Urinary bladder (tissue), 4 donors: ENCODE data around the gene GDF15. TPM values are rescaled to one million over a fixed set of nuclear protein-coding genes. Genes with fewer than 3 reads are reported as not detected.
"Not testable (repeated sequence)": the region's sequence is repeated elsewhere in the genome, so short reads cannot be mapped to it uniquely, and the experiment has no call there.

Experiments used
- DNase-seq: peaks from one replicate; pipeline ENCODE4 v3.0.0-alpha.2; 2015; ENCODE audit errors: extremely low spot score
- H3K27ac ChIP-seq: one replicate; pipeline ENCODE4 v1.5.1; 2013; ENCODE audit warnings: low read depth, mild to moderate bottlenecking, moderate library complexity
- H3K36me3 ChIP-seq: one replicate; pipeline ENCODE4 v1.6.1; 2013; ENCODE audit warnings: mild to moderate bottlenecking, moderate library complexity; ENCODE audit not compliant: insufficient read depth
- H3K4me1 ChIP-seq: one replicate; pipeline ENCODE4 v1.6.1; 2013; ENCODE audit warnings: mild to moderate bottlenecking, moderate library complexity; ENCODE audit not compliant: insufficient read depth
- H3K4me3 ChIP-seq: one replicate; pipeline ENCODE4 v1.5.1; 2013; ENCODE audit warnings: low read depth, low read length
- WGBS: extraction: QIAGEN DNeasy Blood & Tissue Kit; methylation state at CpG from one replicate; pipeline ENCODE4 v1.1.7; 2013; 5-methylcytosine and 5-hydroxymethylcytosine counted together
- polyA plus RNA-seq: library from polyadenylated mRNA; stranded (reverse); fragments of 200-250 nt; gene quantifications from one replicate; pipeline ENCODE4 v1.2.3, GENCODE V29; 2013
- total RNA-seq: library from RNA; depleted of rRNA; stranded (reverse); fragments of >200 nt; gene quantifications from one replicate; pipeline ENCODE4 v1.2.3, GENCODE V29; 2014
- donor health status: healthy with polysubstance abuse.
- donor health status: healthy.

The GDF15 gene
- total and polyA plus RNA-seq, 2 donors, result 12.5 to 58.2 TPM

DNA sequence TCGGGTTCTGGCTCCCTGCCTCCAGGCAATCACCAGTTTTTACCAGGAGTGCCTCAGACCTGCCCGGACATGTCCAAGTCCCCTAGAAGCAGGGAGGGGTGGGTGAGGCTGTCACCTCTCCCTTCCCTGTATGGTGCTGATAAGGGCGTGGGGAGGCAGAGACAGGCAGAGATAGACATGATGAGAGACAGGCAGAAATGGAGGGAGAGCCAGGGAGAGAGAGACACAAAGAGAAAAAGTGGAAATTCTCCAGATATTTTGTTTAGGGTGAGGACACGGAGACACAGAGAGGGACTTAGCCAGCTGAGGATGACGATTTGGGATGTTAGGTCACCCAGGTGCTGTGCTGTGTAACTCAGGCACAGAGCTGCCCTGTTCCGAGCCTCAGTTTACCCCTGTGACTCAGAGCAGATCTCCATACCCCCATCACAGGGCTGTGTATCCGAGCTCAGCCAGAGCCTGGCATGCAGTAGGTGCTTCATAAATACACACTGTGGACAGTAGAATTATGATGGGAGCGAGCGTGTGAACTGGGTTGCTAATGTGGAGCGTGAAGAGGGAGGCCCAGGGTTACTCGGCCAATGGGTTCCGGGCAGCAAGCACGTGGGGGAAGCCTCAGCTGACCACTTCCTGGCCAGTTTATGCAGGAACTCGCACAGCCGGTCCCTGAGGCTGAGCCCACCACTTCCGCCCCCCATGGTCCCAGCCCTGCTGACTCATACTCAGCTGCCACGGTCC is 11.9 kb upstream of the GDF15 start:
- peak; percentile 72 for DNase-seq
- H3K4me3 ChIP-seq, result no peak overlapping the region
- 24% methylated on average over 17 of the region's 17 CpGs for WGBS

DNA sequence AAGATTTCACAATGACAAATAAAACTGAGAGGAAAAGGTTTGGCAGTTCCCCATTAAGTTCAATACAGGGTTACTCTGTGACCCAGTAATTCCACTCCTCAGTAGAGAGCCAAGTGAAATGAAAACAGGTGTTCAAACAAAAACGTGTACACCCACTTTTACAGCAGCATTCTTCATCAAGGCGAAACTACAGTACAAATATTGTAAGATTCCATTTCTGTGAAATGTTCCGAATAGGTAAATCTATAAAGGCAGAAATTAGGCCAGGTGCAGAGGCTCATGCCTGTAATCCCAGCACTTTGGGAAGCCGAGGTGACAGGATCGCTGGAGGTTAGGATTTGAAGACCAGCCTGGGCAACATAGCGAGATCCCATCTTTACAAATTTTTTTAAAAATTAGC is 8.9 kb upstream of the GDF15 start:
- Histone ChIP-seq H3K4me3 (no peak overlapping the region), H3K27ac (peak overlapping the region; percentile 60), H3K4me1 (no peaks in the 10 kb centered on the region), H3K36me3 (no peaks in the 10 kb centered on the region)
- 72% methylated on average over 6 of the region's 6 CpGs for WGBS
- DNase-seq, result peak; percentile 53

More for the DNA sequence above, 11.9 kb upstream of the GDF15 start:
- H3K36me3 ChIP-seq, result no peaks in the 10 kb centered on the region
- H3K4me1 ChIP-seq, result no peaks in the 10 kb centered on the region
- peak overlapping the region; percentile 73 for H3K27ac ChIP-seq

DNA sequence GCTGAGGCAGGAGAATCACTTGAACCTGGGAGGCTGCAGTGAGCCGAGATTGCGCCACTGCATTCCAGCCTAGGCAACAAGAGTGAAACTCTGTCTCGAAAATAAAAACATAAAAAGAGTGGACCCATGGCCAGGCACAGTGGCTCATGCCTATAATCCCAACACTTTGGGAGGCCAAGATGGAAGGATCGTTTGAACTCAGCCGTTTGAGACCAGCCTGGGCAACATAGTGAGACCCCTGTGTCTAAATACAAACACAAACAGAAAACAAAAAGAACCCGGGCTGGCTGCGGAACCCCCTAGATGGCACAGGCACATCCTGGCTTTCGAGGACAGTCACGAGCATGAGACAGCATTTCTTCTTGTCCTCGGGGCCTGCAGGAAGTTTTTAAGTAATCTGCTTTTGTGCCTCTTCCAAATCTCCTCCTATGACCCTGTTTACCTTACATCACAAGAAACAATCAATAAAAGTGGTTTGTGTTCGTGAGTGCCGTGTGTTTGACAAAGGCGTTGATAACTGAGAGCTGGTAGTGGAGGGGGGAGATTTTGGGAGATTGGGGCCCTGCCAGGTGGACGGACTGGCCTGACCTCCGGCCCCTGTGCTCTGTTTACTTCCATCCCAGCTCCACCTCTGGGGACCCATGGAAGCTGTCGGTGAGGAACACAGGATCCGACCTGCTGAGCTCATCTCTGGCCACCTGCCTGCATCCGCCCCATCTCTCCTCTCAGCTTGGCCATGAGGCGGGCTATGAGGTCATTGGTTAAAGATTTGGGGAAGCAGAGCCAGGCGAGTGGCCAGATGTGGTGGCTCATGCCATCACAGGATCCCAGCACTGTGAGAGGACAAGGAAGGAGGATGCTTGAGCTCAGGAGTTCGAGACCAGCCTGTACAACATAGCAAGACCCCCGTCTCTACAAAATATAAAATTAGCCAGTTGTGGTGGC is 5.9 kb upstream of the GDF15 start:
- DNase-seq, result peak; percentile 53
- 32% methylated on average over 22 of the region's 22 CpGs for WGBS
- no peaks in the 10 kb centered on the region for H3K4me1 ChIP-seq
- H3K27ac ChIP-seq, result peak overlapping the region; percentile 92
- H3K36me3 ChIP-seq, result no peaks in the 10 kb centered on the region
- no peak overlapping the region for H3K4me3 ChIP-seq

DNA sequence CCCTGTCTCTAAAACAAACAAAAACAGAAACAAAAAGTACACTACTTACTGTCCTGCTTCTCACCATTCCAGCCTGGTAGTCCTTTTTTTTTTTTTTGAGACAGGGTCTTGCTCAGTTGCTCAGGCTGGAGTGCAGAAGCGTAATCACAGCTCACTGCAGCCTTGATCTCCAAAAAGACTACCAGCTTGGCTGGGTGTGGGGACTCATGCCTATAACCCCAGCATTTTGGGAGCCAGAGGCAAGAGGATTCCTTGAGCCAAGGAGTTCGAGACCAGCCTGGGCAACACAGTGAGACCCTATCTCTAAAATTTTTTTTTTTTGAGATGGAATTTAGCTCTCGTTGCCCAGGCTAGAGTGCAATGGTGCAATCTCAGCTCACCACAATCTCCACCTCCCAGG is 5.1 kb upstream of the GDF15 start:
- H3K36me3 ChIP-seq, result no peaks in the 10 kb centered on the region
- H3K4me1 ChIP-seq, result no peaks in the 10 kb centered on the region
- WGBS, result 74% methylated on average over 3 of the region's 3 CpGs
- DNase-seq, result no peak
- H3K4me3 ChIP-seq, result no peak overlapping the region
- peak overlapping the region; percentile 89 for H3K27ac ChIP-seq

DNA sequence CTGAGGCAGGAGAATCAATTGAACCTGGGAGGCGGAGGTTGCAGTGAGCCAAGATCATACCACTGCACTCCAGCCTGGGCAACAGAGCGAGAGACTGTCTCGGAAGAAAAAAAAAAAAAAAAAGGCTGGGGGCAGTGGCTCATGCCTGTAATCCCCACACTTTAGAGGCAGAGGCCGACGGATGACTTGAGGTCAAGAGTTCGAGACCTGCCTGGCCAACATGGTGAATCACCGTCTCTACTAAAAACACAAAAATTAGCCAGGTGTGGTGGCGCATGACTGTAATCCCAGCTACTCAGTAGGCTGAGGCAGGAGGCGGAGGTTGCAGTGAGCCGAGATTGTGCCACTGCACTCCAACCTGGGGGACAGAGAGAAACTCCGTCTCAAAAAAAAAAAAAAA is 2.3 kb upstream of the GDF15 start:
- not testable (repeated sequence) for H3K4me1 ChIP-seq

DNA sequence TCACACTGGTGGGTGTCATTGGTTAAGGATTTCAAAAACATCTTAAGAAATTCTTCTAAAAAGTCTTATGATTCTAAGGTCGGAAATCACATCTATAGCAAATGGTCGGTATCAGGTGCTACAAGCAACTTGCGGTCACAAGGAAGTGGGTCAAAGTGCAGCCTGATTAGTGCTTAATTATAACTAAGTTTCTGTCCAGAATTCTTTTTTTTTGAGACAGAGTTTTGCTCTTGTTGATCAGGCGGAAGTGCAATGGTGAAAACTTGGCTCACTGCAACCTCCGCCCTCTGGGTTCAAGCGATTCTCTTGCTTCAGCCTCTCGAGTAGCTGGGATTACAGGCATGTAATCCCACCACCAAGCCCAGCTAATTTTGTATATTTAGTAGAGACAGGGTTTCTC is 1.2 kb upstream of the GDF15 start:
- no peak for DNase-seq
- Histone ChIP-seq H3K36me3 (no peaks in the 10 kb centered on the region), H3K4me3 (no peak overlapping the region), H3K27ac (no peak overlapping the region), H3K4me1 (no peaks in the 10 kb centered on the region)
- 86% methylated on average over 7 of the region's 7 CpGs for WGBS

More for the DNA sequence above, 2.3 kb upstream of the GDF15 start:
- H3K27ac ChIP-seq, H3K36me3 ChIP-seq, DNase-seq, H3K4me3 ChIP-seq: not testable (repeated sequence)
- WGBS, result 94% methylated on average over 11 of the region's 11 CpGs

DNA sequence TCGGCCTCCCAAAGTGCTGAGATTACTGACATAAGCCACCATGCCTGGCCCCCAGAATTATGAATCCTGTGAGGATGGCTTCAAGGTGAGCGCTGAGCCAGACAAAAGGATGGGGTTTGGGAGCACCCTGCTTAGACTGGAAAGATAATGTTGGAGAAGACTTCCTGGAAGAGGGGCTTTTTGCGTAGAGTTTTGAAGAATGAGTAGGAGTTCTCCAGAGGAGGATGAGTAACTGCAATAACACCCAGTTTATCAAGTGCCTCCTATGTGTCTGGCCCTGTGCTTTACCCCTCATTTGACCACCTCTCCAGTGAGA is 641 bp upstream of the GDF15 start:
- no peaks in the 10 kb centered on the region for H3K4me1 ChIP-seq
- no peak overlapping the region for H3K27ac ChIP-seq
- 94% methylated on average over 3 of the region's 3 CpGs for WGBS
- H3K4me3 ChIP-seq, result no peak overlapping the region
- H3K36me3 ChIP-seq, result no peaks in the 10 kb centered on the region
- no peak for DNase-seq

DNA sequence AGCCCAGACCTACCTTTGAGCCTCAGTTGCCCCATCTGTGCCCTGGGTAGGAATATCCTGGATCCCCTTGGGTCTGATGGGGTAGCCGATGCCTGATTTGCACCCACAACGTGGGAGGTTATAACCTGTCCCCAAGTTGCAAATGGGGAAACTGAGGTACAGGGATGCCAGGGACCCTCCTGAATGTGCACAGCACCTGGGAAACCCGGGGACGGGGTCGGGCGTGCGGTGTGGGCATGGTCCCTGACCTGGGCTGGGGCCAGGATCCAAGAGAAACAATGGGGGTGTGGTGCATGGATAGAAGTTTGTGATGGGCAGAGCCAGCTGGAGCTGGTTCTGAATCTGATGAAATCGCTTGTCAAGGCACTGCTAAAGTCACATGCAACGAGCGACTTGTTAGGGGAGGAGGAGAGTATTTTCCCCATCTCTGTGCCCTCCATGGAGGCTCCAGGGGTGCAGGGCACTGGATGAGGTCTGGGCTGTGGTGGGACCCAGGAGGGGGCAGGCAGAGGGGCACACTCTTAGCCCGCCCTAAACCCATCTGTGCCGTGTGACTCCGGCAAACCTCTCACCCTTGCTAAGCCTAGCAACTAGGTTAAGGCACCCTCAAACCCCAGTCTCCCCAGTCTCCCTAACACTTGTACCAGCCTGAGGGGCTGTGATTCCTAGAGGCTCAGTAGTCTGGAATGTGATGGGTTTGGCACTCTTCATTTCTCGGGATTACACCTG is 749 bp downstream of the GDF15 start:
- 76% methylated on average over 14 of the region's 14 CpGs for WGBS
- DNase-seq, result no peak
- Histone ChIP-seq H3K4me3 (peak overlapping the region; percentile 11), H3K4me1 (no peaks in the 10 kb centered on the region), H3K27ac (no peak overlapping the region), H3K36me3 (no peaks in the 10 kb centered on the region)

DNA sequence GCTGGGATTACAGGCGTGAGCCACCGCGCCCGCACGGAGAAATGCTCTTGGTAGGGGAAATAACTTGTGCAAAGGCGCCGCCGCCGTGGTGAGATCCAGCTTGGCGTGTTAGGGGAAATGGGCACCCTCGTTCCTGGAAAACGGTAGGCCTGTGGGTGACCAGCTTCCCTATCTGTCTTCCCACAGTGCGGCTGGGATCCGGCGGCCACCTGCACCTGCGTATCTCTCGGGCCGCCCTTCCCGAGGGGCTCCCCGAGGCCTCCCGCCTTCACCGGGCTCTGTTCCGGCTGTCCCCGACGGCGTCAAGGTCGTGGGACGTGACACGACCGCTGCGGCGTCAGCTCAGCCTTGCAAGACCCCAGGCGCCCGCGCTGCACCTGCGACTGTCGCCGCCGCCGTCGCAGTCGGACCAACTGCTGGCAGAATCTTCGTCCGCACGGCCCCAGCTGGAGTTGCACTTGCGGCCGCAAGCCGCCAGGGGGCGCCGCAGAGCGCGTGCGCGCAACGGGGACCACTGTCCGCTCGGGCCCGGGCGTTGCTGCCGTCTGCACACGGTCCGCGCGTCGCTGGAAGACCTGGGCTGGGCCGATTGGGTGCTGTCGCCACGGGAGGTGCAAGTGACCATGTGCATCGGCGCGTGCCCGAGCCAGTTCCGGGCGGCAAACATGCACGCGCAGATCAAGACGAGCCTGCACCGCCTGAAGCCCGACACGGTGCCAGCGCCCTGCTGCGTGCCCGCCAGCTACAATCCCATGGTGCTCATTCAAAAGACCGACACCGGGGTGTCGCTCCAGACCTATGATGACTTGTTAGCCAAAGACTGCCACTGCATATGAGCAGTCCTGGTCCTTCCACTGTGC is 2.4 kb downstream of the GDF15 start:
- DNase-seq, result no peak
- H3K27ac ChIP-seq, result no peak overlapping the region
- WGBS, result 8% methylated on average over 86 of the region's 86 CpGs

DNA sequence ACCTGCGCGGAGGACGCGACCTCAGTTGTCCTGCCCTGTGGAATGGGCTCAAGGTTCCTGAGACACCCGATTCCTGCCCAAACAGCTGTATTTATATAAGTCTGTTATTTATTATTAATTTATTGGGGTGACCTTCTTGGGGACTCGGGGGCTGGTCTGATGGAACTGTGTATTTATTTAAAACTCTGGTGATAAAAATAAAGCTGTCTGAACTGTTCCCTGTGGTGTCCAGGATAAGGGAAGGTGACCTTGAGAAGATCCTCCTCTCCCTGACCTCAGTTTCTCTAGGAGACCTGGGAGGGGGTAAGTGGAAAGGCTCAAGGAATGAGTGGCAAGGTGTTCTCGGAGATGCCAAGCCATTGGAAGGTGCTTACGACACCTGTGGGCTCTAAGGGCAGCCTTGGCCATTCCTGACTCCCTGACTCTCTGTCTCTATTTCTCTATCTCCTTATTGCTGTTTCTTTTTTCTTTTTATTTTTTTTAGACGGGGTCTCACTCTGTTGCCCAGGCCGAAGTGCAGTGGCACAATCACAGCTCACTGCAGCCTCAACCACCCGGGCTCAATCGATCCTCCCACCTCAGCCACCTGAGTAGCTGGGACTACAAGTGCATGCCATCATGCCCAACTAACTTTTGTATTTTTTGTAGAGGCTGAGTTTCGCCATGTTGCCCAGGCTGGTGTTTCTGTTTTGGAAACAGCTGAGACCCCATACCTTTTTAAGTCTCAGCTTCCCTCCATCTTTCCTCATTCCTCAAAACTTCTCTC is 3.2 kb downstream of the GDF15 start:
- 84% methylated on average over 13 of the region's 13 CpGs for WGBS
- Histone ChIP-seq H3K27ac (no peak overlapping the region), H3K36me3 (no peaks in the 10 kb centered on the region), H3K4me3 (no peak overlapping the region), H3K4me1 (no peaks in the 10 kb centered on the region)
- DNase-seq, result no peak

More for the DNA sequence above, 2.4 kb downstream of the GDF15 start:
- H3K4me3 ChIP-seq, result peak overlapping the region; percentile 1
- H3K36me3 ChIP-seq, result no peaks in the 10 kb centered on the region
- H3K4me1 ChIP-seq, result no peaks in the 10 kb centered on the region

DNA sequence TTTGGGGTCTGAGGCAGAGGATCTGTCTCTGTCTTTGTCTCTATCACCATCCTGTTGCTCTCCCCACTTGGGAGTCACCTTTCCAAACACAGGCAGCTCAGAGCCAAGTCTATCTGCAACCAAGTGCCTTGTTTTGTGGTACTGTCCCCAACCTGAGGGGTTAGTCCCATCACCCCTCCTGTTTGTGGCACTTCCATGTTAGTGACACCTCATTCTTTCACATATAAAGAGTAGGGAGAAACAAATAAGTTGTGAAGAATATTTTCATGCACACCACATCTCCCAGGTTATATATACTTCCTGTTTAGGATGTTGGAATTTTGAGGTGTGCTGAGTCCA is 3.7 kb downstream of the GDF15 start:
- no peaks in the 10 kb centered on the region for H3K4me1 ChIP-seq
- H3K36me3 ChIP-seq, result no peaks in the 10 kb centered on the region
- no peak overlapping the region for H3K4me3 ChIP-seq
- no peak overlapping the region for H3K27ac ChIP-seq
- no peak for DNase-seq

DNA sequence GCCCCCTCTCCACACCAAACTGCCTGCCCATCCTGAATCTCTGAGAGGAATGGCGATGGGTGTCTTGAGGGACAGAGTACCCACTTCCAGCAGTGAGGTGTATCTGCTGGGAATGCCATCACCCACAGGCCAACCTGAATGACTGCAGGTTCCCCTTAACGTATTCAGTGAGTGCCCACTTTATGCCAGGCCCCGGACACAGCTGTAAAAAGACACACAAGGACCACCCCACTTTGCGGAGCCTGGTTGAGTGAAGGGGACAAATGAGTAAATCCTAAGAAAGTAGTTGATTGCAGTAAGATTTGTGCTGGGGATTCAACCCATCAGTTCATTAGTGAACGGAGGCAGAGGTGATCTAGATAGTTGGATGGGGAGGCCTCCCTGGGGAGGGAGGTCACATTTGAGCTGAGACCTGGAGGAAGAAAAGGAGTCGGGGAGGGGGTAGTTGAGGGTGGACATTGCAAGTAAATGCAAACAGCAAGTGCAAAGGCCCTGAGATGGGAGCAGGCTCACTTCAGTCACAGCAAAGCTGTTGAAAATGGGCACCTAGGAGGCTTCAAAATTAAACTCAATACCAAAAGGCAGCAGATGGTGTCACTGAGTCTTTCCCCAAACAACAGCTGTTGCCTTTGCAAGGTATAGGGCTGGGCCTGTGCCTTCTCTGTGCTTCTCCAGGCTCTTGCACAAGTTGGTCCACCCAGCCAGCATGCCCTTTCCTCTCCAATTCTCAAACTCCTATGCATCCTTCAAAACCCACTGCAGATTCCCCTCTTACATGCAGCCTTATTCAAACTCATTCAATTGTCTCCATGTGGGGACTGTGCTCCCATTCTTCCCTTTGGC is 4.3 kb downstream of the GDF15 start:
- 96% methylated on average over 6 of the region's 6 CpGs for WGBS
- Histone ChIP-seq H3K4me1 (no peaks in the 10 kb centered on the region), H3K4me3 (no peak overlapping the region), H3K27ac (no peak overlapping the region), H3K36me3 (no peaks in the 10 kb centered on the region)
- no peak for DNase-seq
